Brain microvascular endothelial cell (primary cell): ENCODE results near the gene DCDC2C.

Source experiments
- DNase-seq: peaks from one replicate; pipeline ENCODE4 v3.0.0-alpha.2; 2020
- H3K27ac ChIP-seq: fragments of 250-450 bp; sonication (Bioruptor Pico); 2 replicates; pipeline ENCODE4 v1.5.1; 2020; ENCODE audit warnings: mild to moderate bottlenecking, moderate library complexity
- H3K27me3 ChIP-seq: fragments of 250-450 bp; sonication (Bioruptor Pico); replicated peaks from 2 replicates; pipeline ENCODE4 v1.5.1; 2020; ENCODE audit warnings: mild to moderate bottlenecking
- H3K36me3 ChIP-seq: fragments of 250-450 bp; sonication (Bioruptor Pico); replicated peaks from 2 replicates; pipeline ENCODE4 v1.5.1; 2020; ENCODE audit warnings: mild to moderate bottlenecking
- H3K4me3 ChIP-seq: 2 replicates; pipeline ENCODE4 v1.5.1; 2011; ENCODE audit warnings: low read depth, mild to moderate bottlenecking, control low read depth, low read length, moderate library complexity
- in situ Hi-C: cut with HindIII; loops from 2 replicates; pipeline ENCODE4 v1.10.0; 2017; ENCODE audit warnings: low sequenced_read_pairs, low pct_ligation_motif_present
- TF ChIP-seq, protein P1 (sequence below): IDR thresholded peaks from 2 replicates; pipeline ENCODE4 v1.5.1; 2011; ENCODE audit warnings: low read depth, mild to moderate bottlenecking, moderate library complexity, low read length, control low read depth, inconsistent platforms; ENCODE audit errors: missing control alignments

Gene DCDC2C

DNA sequence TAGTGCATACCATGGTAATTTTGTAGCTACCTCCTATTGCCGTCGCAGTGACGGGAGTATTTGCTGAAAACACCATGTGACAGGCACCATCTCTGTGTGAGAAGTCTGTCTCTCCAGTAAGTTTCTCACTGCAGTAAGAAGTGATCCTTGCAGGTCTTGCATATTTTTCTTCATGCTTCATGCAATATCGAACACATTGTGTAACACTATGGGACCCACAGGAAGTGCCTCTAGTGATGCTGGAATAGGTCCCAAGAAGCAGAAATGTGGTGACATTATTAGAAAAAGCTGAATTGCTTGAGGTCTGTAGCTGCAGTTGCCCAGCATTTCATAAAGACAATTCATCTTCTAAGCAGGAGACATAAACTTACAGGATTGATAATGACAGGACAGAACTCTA is 167.6 kb downstream of the DCDC2C start:
- TF ChIP-seq, protein P1, sequence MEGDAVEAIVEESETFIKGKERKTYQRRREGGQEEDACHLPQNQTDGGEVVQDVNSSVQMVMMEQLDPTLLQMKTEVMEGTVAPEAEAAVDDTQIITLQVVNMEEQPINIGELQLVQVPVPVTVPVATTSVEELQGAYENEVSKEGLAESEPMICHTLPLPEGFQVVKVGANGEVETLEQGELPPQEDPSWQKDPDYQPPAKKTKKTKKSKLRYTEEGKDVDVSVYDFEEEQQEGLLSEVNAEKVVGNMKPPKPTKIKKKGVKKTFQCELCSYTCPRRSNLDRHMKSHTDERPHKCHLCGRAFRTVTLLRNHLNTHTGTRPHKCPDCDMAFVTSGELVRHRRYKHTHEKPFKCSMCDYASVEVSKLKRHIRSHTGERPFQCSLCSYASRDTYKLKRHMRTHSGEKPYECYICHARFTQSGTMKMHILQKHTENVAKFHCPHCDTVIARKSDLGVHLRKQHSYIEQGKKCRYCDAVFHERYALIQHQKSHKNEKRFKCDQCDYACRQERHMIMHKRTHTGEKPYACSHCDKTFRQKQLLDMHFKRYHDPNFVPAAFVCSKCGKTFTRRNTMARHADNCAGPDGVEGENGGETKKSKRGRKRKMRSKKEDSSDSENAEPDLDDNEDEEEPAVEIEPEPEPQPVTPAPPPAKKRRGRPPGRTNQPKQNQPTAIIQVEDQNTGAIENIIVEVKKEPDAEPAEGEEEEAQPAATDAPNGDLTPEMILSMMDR: no peak
- DNase-seq: no peak
- no peaks in the 10 kb centered on the region for H3K36me3 ChIP-seq
- H3K27ac ChIP-seq: no peak overlapping the region
- no peak overlapping the region for H3K4me3 ChIP-seq
- in situ Hi-C loops: no loop called here
- no peaks in the 10 kb centered on the region for H3K27me3 ChIP-seq

DNA sequence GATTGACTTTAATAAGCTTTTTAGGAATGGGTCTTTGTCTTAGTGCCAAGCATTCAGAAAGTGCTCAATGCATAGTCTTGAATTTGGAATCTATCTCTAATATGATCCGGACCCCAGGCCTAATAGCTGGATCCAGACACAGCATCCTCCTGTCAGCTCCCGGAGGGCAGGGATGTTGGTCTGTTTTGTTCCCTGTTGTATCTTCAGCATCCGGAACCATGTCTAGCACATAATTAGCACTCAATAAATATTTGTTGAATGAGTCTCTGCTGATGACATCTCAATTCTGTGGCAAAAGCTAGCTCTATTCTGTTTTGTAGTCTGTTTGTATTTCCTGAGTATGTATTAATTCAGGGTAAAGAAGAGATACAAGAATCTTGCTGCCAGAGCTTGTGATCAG is 169.1 kb downstream of the DCDC2C start:
- no peak for DNase-seq
- Histone ChIP-seq H3K4me3 (no peak overlapping the region), H3K27ac (no peak overlapping the region), H3K36me3 (no peaks in the 10 kb centered on the region), H3K27me3 (no peaks in the 10 kb centered on the region)
- TF ChIP-seq, protein P1: no peak
- in situ Hi-C loops: no loop called here

DNA sequence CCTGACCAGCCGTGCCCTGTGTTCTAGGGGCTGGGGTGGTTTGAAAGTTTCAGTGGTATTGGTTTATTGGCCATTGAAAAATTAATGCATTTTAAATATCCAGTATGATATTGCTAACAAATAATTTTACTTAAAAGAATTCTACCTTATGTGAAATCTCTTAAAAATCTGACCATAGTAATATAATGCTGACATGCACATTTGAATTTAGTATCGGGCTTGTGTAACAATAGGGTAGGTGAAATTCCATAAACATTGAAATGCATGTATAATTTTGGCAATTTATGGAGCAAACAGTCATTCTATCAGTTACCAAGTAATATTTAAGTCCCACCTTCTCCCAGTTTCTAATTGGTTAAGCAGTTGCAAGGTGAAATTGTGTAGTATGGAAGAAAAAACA is 170.5 kb downstream of the DCDC2C start:
- DNase-seq: no peak
- TF ChIP-seq, protein P1: no peak
- Histone ChIP-seq H3K27me3 (no peaks in the 10 kb centered on the region), H3K36me3 (no peaks in the 10 kb centered on the region), H3K27ac (no peak overlapping the region), H3K4me3 (no peak overlapping the region)
- in situ Hi-C loops: no loop called here

DNA sequence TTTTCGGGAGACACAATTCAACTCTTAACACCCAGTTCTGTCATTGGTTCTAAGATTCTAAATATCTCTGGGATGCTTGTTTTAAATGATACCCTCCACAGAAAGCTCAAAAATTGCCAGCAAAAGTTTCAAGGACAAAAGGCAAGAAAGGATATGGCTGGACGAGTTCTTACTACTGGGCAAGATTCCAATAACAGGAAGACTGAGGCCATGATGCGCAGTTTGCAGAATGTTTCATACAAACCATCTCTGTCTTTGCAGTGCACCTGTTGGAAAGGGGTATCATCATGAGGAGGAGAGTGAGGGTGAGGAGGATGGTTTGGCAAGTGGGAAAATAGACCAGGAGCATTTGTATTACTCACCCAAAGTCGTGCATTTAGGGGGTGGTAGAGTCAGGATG is 172.8 kb downstream of the DCDC2C start:
- in situ Hi-C loops: no loop called here
- Histone ChIP-seq H3K27ac (no peak overlapping the region), H3K27me3 (no peaks in the 10 kb centered on the region), H3K36me3 (no peaks in the 10 kb centered on the region), H3K4me3 (no peak overlapping the region)
- no peak for DNase-seq
- TF ChIP-seq, protein P1: no peak

DNA sequence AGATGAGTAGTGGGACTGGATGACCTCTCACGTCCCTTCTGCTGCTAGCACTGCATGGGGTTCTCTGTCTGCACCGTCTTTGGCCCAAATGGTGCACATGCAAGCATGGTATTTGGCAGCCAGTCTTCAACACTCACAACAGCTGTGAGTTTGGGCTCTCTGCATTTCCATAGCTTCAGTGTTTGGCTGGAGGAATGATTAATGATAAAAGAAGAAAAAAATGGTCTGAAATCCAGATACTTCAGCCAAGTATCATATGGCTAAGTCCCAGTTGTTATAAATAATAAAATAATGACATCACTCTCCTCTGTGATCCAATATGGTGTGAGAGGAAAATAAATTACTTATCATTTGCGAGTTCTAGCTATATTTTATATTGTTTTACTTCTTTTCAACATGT is 173.3 kb downstream of the DCDC2C start:
- H3K27me3 ChIP-seq: no peaks in the 10 kb centered on the region
- H3K36me3 ChIP-seq: no peaks in the 10 kb centered on the region
- no peak for DNase-seq
- H3K27ac ChIP-seq: no peak overlapping the region
- in situ Hi-C loops: no loop called here
- TF ChIP-seq, protein P1: no peak
- no peak overlapping the region for H3K4me3 ChIP-seq
